ENCODE data around the gene DLG2.

The DLG2 gene

DNA sequence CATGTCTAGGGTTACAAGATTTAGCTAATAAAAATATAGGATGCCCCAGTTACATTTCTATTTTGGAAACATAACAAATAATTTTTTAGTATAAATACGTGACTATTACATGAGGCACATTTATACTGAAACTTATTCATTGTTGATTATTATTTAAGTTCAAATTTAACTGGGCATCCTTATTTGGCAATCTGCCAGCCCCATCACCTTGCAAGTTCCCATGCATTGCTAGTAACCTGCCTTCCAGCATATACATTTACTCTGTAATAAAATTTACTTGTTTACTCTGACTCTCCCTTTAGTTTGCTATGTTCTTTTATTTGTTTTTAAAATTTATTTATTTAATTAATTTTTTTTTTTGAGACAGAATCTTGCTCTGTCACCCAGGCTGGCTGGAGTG is 1686.1 kb downstream of the DLG2 start:
- no peak for DNase-seq

DNA sequence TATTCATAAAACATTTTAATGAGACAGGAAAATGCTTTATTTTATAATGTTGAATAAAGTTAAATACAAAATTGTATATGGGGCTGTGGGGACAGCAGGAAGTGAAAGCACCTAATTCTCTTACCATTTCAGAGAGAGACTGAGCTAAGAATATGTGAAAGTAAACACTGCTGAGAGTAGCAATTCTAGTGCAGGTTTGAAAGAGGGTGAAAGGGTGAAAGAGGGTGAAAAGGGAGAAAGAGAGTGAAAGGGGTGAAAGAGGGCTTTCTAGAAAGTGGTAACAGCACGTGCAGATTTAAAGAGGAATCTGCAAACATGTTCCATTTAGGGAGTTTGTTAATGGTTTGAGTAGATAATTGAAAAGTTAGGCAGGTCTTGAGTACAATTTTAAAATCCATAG is 1689.0 kb downstream of the DLG2 start:
- no peak for DNase-seq

DNA sequence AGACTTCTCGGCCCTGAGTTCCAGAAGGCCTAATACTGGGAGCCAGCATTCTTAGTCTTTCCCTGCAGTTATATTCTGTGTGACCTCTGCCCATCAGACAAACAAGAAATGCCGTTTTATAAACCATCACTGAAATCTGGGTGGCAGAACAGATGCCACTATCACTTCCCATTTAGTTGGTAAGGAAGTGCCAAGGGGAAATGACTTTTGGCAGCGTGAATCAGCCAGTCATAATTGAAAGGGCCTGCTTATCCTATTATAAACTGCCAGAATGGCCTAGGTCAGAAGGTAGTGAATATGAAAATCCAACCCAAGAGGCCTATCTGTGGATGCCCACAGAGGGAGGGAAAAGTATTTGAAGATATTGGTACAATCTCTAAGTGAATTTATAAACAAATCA is 1694.1 kb downstream of the DLG2 start:
- no peak for DNase-seq

DNA sequence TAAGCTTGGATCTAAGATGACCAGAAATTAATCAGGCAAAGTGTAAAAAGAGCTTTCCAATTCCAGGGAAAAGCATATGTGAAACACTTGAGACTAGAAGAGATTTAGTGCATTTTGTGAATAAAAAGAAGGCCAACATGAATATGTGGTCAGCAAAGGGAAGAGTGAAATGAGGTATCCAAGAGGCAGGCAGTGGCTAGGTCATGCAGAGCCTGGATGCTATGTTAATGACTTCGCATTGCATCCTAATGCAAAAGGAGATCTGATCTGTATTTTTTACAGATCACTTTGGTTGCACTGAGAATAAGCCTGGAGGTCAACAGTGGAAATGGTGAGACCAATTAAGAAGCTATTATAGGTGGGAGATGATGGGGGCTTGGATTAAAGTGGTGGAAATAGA is 1699.7 kb downstream of the DLG2 start:
- no peak for DNase-seq

DNA sequence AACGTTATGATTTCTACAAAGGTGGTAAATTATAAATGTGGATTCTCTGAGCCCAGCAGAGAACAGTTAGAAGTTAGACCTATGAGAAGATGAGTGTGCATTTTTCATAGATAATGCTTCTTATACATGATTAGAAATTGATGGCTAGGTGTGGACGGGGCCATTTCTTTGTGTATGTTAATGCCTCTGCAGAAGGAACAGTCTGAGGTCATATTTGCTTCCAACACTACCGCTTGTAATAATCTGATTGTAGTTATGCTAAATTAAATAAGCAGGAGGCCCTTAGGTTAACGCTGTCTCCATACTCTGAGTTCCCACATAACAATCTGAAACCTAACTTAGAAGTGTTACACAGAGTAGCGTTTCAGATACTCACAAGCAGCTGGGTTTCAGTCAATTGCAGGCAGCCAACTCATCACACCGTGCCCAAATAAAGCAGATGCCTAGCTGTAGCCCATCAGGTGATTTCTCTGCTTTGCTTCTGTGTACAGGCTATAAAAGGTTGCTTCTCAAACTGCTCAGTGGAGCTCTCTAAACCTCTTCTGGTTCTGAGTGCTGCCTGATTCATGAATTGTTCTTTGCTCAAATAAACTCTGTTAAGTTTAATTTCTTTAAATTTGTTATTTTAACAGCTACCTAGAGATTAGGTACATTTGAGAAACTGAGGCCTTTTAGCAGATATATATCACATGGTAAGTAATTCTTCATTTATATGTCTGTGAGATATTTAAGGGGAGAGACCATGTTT is 1702.2 kb downstream of the DLG2 start:
- no peak for DNase-seq

DNA sequence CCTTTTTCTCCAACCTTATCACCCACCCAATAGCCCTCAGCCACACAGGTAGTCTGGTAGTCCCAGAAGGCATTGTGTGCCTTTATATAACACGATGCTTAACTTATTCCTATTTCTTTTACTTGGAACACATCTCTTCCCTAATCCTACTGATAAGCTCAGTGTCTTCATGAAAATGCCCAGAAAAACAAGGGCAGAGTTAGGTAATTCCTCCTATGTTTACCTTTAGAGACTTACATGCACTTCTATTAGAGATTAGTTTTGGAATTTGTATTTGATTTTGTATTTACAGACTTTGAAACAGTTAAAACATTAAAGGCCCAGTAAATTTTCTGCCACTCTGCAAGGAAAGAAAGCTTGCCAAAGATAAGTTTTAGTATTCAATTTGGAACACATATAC is 1703.2 kb downstream of the DLG2 start:
- no peak for DNase-seq

DNA sequence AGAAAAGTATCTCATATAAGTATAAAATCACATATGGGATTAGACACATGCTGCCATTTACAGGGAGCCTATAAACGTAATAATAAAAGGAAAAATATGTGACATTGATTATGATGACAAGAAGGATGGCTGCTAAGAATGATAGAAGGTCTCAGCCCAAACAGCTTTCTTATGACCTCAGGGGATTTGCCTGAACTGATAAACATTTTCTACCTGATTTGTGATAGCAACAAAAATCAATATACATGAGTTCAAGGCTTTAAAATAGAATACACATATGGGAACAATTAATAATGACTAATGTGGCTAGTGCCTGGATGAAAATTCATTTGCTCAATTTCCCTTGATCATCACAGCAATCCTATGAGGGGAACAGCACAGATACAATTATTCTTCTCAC is 1704.2 kb downstream of the DLG2 start:
- no peak for DNase-seq

DNA sequence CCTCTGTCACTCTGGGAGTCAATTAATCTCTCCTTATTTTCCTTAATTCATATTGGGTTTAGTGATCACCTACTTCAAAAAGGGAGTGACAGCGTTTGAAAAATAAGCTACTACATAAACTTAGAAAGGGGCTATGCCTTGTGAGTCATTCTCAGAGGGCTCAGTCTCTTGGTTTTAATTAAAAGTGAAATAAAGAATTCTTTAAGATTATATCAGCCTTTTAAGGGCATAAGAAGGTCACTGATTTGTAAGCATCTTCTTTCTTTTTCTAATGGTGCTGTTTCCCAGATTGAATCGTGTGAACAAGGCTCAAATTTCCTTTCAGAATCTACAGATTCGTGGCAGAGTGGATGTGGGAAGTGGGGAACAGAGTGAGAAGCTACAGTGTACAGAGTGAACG is 1704.8 kb downstream of the DLG2 start:
- no peak for DNase-seq

DNA sequence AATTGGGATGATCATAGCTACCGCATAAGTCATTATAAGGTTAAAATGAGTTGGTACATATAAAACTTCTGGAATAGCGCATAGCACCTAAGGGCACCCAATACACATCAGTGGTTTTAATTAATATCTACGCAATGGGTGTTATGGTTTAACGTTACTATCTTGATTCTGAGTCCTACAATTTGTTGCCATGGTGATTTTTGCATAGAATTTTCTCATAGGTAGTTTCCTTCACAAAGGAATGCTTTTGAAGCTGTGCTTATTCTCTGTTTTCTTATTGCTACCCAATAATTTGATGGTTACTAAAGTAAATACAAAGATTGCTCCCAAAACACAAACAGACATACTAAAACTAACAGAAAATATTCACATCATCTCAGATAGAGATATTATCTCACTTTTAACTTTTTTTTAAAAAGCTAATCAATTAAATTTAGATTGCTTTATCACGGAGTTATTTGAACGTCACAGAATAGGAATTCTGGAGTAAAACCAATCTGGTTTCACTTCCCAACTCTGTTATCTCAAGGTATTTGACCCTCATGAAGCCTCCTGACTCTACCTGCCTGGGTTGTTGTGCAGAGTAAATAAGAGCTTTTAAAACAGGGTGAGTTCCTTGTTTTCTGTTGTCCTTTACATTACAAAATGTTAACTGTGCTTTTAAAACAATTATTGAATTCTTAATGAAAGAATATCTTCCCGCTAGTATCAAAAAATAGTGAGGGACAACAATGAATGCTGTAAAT is 1705.5 kb downstream of the DLG2 start:
- DNase-seq: no peak

DNA sequence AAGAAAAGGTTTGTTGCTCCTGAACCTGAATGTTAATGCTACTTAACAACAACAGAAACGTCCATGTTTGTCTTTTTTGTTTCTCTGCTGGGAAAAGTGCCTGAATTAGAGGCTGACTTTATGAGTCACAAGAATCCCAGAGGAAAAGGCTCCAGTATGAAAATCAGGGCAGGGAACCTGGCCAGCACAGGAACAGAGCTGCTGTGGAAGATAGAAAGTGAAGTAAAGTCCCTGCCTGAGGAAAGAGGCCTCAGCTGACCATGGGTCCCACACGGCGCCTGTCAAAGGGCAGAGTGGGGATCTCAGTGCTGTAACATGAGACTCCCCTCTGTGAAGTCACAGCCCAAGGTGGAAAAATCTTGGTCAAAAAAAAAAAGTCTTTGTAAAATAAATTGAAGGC is 1708.7 kb downstream of the DLG2 start:
- no peak for DNase-seq

DNA sequence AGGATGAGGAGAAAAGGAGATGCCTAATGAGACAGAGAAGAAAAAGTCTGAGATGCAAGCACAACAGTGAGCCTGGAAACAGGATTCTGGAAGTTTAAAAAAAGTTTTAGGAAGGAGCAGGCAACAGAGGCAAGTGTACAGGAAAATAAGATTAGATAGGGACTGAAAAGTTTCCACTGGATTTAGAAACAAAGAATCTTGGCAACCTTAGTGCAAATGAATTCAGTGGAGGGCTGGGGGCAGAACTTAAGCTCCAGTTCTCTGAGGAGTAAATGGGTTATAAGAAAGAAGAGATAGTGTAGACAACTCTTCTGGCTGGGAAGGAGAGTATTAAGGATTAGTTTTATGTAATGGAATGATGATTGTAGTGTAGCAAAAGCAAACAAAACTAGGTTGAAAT is 1712.1 kb downstream of the DLG2 start:
- no peak for DNase-seq

DNA sequence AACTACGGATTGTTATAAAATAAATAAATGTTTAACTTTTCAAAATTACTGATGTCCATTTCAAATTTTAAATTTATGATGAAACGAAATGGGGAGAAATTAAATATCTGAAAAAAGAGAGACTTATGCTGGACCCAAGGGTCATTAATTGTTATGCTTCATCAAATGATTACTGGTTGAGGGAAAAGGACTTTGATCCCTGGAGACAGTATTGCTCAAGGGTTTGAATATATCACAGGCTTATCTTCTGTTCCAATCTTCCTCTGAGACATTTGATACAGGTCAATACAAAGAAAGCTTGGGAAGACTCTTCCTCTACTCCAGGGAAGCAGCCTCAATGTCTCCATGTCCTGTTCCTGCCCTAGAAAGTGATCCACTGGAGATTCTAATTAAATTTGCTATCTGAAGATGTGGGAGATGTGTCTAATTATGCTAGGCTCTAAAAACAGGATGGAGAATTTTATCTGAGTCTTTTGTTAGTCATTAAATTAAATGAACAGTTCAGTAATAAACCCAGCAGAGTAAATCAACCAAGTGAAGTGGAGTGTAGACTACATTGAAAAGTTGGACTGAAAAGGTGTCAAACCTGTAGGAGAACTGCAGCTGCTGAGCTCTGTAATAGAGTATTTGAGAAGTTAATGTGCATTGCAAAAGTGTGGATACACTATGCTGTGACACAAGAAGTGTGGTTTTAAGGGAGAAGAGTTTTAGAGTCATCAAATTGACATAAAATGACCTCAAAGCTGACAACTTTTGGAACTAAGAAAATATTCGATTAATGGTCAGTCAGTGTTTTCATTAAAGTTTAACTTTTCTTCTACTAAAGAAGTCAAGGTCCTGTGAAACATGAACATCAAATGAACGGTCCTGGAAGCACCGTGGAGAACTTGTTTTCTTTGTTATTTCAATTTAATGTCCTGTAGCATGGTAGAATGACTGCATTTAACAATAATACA is 1717.3 kb downstream of the DLG2 start:
- DNase-seq: no peak

DNA sequence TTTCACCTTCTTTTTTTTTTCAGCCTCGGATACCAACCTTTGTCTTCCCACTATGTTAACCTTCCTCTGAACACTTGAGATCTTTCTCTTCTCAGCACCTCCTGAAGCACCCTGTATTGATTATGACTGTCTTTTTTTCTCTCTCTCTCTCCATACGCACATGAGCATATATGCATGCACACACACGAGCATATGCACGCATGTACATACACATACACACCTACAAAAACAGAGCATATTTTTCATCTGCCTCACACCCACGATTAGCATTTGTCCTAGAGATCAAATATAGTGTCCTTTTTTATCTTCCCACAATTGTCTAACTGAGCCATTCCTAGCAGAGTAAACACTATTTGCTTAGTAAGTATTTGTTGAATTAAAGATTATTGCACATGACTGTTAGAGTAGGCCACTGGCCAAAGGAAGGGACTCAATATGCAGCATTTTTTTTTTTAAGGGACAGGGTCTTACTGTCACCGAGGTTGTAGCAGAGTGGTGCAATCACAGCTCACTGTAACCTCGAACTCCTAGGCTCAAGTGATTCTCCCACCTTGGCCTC is 1718.8 kb downstream of the DLG2 start:
- no peak for DNase-seq

DNA sequence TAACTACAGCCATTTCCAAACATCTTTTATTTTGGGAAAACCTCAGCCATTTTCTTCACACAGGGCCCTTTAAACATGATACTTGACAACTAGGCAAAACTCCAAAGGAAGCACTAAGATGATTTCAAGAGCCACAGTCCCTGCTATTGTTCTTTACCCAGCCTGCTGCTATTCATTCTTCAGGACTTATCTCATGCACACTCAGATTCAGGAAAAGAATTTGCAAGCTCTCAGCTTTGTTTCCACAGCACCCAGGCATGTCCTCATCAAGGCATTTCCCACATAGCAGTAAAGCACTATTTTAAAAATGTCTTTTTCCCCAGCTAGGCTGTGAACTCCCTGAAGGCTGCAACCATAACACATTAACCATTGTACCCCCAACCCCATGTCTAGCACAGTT is 1731.6 kb downstream of the DLG2 start:
- DNase-seq: no peak

DNA sequence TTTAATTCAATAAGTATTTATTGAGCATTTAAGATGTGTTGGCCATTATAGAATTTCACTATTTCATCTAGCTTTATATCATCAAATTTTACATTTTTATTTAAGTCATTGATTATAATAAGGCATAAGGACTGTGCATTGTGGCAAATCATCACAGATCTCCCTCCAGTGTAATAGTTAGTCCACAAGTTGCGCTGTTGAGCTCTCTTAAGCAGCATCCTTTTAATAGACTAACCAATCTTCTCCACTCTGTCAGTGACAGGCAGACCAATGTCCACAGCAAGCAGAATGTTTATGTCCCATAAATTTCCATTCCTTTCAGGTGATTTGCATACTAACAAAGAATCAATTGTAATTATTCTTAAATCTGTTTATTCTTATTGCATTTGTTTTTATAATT is 1745.7 kb downstream of the DLG2 start:
- no peak for DNase-seq

DNA sequence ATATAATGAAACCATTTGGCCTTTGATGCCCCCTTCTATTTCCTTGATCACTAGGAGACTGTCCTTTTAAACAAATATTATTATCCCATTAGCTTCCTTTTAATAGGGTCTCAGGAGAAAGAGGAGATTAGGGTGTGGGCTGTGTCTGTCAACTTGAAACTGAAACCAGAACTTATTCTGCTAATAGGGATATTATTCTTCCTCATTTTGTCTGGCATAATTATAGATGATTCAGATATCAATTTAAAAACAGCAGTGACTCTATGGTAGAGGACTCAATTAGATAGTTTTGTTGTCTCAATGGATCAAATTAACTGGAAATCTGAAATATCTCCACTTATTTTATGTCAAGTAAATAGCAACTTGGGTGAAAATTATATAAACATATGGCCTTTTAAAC is 1756.1 kb downstream of the DLG2 start:
- DNase-seq: no peak

DNA sequence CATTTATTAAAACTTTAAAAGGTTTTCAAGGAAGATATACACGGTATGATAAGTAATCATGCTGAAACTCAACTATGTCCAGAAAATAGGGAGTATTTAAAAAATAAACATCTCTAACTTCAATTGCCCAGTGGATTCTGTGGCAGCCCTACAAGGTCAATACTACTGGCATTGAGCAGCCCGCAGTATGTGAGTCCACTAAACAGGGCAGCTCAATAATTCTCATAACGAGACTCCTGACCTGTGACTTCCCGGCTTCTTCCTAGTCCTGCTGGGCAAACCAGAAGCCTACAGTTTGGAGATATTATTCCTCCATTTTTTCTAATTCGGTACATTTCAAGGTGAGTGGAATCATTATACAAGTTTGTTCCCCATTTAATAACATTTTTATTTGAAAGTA is 1760.5 kb downstream of the DLG2 start:
- no peak for DNase-seq

DNA sequence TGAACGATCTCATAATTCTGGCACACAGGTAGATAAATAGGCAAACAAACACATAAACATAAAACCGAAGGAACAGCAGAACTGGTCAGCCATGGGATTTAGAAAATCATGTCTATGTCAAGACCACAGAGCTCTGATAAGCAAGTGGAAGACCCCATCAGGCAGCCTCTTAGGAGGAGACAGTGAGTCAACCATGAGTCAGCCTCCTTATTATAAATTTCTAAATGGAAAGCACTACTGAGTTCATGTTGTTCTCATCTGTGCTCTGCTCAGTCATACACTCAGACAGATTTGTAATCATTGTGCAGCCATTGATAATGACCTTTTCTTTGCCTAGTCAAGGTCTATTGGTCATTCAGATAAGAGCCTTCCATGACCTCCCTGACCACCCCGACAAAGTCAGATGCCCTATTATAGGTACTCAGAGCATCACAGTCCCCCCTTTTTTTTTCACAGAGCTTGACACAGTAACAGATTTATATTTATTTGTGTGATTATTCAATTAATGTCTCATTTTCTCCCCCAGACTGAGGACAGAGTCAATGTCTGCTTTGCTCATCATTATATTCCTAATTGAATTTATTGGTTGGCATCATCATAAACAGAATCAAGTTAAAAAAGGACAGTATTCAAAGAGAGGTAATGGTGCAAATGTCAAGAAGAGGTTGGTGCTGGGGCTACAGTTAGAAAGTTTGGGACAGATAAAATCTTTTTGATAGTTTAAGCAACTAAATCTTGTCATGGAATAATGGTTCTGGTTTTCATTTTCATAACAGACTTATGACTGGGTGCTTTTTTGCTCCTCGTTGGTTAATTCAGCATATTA is 1761.3 kb downstream of the DLG2 start:
- no peak for DNase-seq

DNA sequence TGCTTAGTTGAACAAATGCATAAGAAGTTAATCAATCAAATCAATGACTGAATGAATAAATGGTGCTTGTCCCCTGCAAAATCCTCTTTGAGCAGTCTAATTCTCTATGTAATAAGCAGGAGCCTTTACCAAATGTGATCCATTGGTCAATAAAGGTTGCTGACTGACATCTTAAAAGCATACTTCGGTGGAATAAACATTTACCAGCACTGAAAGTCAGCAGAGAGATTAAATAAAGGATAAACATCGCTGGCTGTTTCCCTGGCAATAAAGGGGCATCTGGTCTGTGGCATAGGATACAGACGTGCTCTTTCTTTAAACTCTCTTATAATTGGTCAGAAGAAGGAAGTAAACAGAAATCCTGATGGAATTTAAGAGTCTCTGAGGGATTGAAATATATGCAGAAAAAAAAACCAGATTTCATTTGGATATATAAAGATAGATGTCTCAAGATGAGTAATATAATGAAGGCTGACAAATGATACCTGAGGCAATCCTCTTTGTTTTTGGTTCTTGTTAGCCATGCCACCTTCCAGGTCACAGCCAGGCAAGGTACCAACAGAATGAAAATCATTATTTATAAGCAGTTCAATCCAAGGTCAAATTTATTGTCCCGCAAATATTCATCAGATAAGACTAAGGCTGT is 1762.6 kb downstream of the DLG2 start:
- DNase-seq: no peak

DNA sequence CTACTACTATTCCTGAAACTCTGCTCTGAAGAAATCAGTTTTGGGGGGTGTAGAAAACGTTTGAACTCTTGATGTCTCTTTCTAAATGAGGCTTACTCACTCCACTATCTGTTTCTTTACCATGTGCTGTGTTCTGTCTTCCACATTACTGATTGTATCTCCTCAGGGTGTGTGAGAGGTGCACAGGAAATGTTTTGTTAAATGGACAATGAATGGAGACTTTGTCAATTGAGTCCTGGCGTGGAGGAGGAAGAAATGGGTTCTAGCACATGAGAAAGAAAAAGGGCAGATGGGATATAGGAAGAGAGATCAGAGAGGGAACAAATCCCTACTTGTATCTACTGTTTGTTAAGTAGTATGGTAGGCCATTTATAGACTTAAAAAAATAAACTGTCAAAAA is 1763.9 kb downstream of the DLG2 start:
- no peak for DNase-seq

DNA sequence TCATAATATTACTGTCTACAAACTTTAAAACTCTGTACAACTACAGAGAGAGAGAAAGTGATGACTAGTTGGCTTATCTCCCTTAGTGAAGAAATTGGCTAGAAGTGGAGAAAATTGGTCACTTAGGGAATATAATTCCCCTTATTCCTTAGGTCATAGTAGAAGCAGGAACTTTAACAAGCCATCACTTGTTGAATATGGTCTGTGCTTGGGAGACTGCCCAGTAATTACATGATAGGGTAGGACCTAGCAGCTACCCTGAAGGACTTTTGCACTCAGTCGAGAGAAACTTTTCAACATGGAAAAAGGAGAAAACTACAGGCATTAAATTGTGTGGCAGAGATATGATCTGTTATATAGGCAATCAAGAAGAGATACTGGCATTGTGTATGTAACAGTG is 1764.5 kb downstream of the DLG2 start:
- DNase-seq: no peak

DNA sequence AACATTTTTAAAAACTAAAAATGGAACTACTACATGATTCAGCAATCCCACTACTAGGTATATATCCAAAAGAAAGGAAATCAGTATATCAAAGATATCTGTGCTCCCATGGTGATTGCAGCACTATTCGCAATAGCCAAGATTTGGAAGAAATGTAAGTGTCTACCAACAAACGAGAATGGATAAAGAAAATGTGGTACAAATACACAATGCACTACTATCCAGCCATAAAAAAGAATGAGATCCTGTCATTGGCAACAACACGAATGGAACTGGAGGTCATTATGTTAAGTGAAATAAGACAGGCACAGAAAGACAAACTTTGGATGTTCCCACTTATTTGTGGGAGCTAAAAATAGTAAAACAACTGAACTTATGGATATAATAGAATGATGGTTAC is 1765.1 kb downstream of the DLG2 start:
- DNase-seq: no peak

Measured in MV-4-11 (cell line).